GM12878 (cell line): ENCODE results near the gene BSN. TPM values are rescaled to one million over a fixed set of nuclear protein-coding genes. Genes with fewer than 3 reads are reported as not detected.

Source experiments
- ATAC-seq: fragments of 200-7000 bp; cut with Tn5 transposase; 3 replicates; pipeline ENCODE4 v1.9.1; 2020; ENCODE audit warnings: mild to moderate bottlenecking, moderate library complexity
- BruUV-seq: library from RNA; stranded (reverse); fragments of 400-500 nt; replicated peaks from 2 replicates; lab custom pipeline; 2021; lab: Mats Ljungman, UMichigan
- CTCF ChIA-PET: fragments of 300-600 bp; sonication (Branson Sonifier 250); formaldehyde crosslinking; extraction: SDS; loops from one replicate; lab custom pipeline; 2021; ENCODE audit warnings: inconsistent platforms; lab: Yijun Ruan, JAX
- POLR2A ChIA-PET: fragments of 350-600 bp; formaldehyde crosslinking; extraction: SDS; loops from one replicate; lab custom pipeline; 2021; ENCODE audit warnings: inconsistent platforms; lab: Charles Lee
- RAD21 ChIA-PET: fragments of 300-600 bp; sonication (Branson Sonifier 250); formaldehyde crosslinking; loops from one replicate; lab custom pipeline; 2023; ENCODE audit warnings: antibody characterized with exemption; ENCODE audit not compliant: unreplicated experiment; lab: Charles Lee
- SMC1A ChIA-PET: fragments of 300-600 bp; sonication (Branson Sonifier 250); formaldehyde crosslinking; loops from one replicate; lab custom pipeline; 2023; ENCODE audit not compliant: unreplicated experiment, uncharacterized antibody; lab: Charles Lee
- DNase-seq: peaks from one replicate; pipeline ENCODE4 v3.0.0-alpha.2; 2011; ENCODE audit warnings: low read depth, low spot score
- FAIRE-seq: peaks from 3 replicates; lab custom pipeline; 2011; peaks lifted over from hg19 to GRCh38; lab: Jason Lieb, UNC
- H2AFZ ChIP-seq: 2 replicates; pipeline ENCODE4 v1.6.0; 2011; ENCODE audit warnings: low read depth, low read length, control low read depth; ENCODE audit not compliant: control insufficient read depth
- H3K27ac ChIP-seq: 2 replicates; pipeline ENCODE4 v1.5.1; 2011; ENCODE audit warnings: control low read depth; ENCODE audit not compliant: control insufficient read depth, insufficient read depth
- H3K27me3 ChIP-seq, 2 experiments: replicated peaks in 1 of 2; 2 replicates each; pipeline versions ENCODE4 v1.6.0 to v1.6.1; 2011; ENCODE audit warnings: low read length in 1 of 2; ENCODE audit not compliant: control insufficient read depth in 2 of 2, insufficient read depth in 2 of 2
- H3K36me3 ChIP-seq, 2 experiments: 2 replicates each; pipeline ENCODE4 v1.5.1; 2011; ENCODE audit warnings: low read length in 1 of 2; ENCODE audit not compliant: control insufficient read depth in 2 of 2, insufficient read depth in 2 of 2
- H3K4me1 ChIP-seq: 2 replicates; pipeline ENCODE4 v1.6.1; 2011; ENCODE audit warnings: mild to moderate bottlenecking, low read length, moderate library complexity, mixed read lengths; ENCODE audit not compliant: control insufficient read depth, insufficient read depth
- H3K4me2 ChIP-seq: 2 replicates; pipeline ENCODE4 v1.6.0; 2011; ENCODE audit warnings: control low read depth; ENCODE audit not compliant: control insufficient read depth, insufficient read depth
- H3K4me3 ChIP-seq: fragments of 200-600 bp; sonication (generic); 2 replicates; pipeline ENCODE4 v1.5.1; 2016
- H3K79me2 ChIP-seq: 2 replicates; pipeline ENCODE4 v1.6.0; 2011; ENCODE audit warnings: low read length; ENCODE audit not compliant: control insufficient read depth, insufficient read depth
- H3K9ac ChIP-seq: 2 replicates; pipeline ENCODE4 v1.8.0; 2011; ENCODE audit warnings: low read length, control low read depth, mixed read lengths; ENCODE audit not compliant: control insufficient read depth, insufficient read depth
- H3K9me3 ChIP-seq: replicated peaks from 3 replicates; pipeline ENCODE4 v1.5.1; 2011; ENCODE audit warnings: mild to moderate bottlenecking, low read length; ENCODE audit not compliant: control insufficient read depth, insufficient read depth
- H4K20me1 ChIP-seq: 2 replicates; pipeline ENCODE4 v1.6.0; 2011; ENCODE audit not compliant: control insufficient read depth, insufficient read depth
- ASH2L ChIP-seq: fragments of 300-600, 200-600 bp; sonication (generic); IDR thresholded peaks from 2 replicates; pipeline ENCODE4 v1.6.1; 2017; ENCODE audit warnings: low read depth, mild to moderate bottlenecking, borderline replicate concordance
- BMI1 ChIP-seq: fragments of 450-650 bp; IDR thresholded peaks from 2 replicates; pipeline ENCODE4 v1.6.1; 2016; ENCODE audit warnings: mild to moderate bottlenecking, moderate library complexity, borderline replicate concordance
- HDAC6 ChIP-seq: fragments of 200-600 bp; sonication (generic); IDR thresholded peaks from one replicate; pipeline ENCODE4 v1.8.0; 2017; ENCODE audit warnings: antibody characterized with exemption; ENCODE audit not compliant: unreplicated experiment
- POU2F2 ChIP-seq: IDR thresholded peaks from 3 replicates; pipeline ENCODE4 v1.6.1; 2011; ENCODE audit warnings: low read depth, mild to moderate bottlenecking, low read length, borderline replicate concordance
- SP1 ChIP-seq: IDR thresholded peaks from one replicate; pipeline ENCODE4 v1.6.1; 2011; ENCODE audit warnings: low read depth, low read length
- SRF ChIP-seq, 2 experiments: IDR thresholded peaks; 2 replicates each; pipeline ENCODE4 v1.6.1; 2011; ENCODE audit warnings: low read depth in 2 of 2, low read length in 2 of 2, mild to moderate bottlenecking in 1 of 2, moderate library complexity in 1 of 2
- TCF12 ChIP-seq: IDR thresholded peaks from 2 replicates; pipeline ENCODE4 v1.6.1; 2011; ENCODE audit warnings: low read depth, mild to moderate bottlenecking, low read length
- ZBED1 ChIP-seq: IDR thresholded peaks from 2 replicates; pipeline ENCODE4 v1.6.1; 2016; ENCODE audit warnings: borderline replicate concordance
- WGBS: methylation state at CpG from one replicate; pipeline ENCODE4 v1.1.6; 2016; ENCODE audit warnings: low lambda C conversion rate; ENCODE audit not compliant: insufficient replicate concordance, insufficient coverage; ENCODE audit errors: missing lambda C conversion rate; 5-methylcytosine and 5-hydroxymethylcytosine counted together
- in situ Hi-C: fragments of 300-500 bp; cut with MboI; formaldehyde crosslinking; loops from 9 replicates; pipeline ENCODE4 v1.14.3; 2018; ENCODE audit warnings: mixed read lengths
- intact Hi-C: fragments of 100-400 bp; cut with micrococcal nuclease; formaldehyde crosslinking; loops from one replicate; pipeline ENCODE4 v1.14.2; 2022; ENCODE audit not compliant: unreplicated experiment
- polyA plus RNA-seq, 11 experiments: library from polyadenylated mRNA; depleted of rRNA in 4 of 11; unstranded in 6 of 11; stranded (reverse) in 5 of 11; fragments of >200 nt; fragmentation: Nextera tagmentation in 4 of 11; fragmentation: Illumina TruSeq in 1 of 11; extraction: Ambion mirVana in 4 of 11; extraction: Trizol in 1 of 11; gene quantifications; 1 replicate in 1 of 11; 2 replicates in 10 of 11; pipeline versions ENCODE4 v1.2.1 to v1.2.3, GENCODE V29; 2011 to 2016; ENCODE audit warnings: inconsistent platforms in 2 of 11, missing spikeins in 2 of 11, low read depth in 1 of 11
- total RNA-seq, 4 experiments: library from RNA; depleted of rRNA in 3 of 4; stranded (reverse); fragments of >200 nt in 3 of 4; fragmentation: Illumina TruSeq in 1 of 4; extraction: Trizol in 1 of 4; gene quantifications; 2 replicates each; pipeline versions ENCODE4 v1.2.1 to v1.2.3, GENCODE V29; 2013 to 2021
- TF ChIP-seq, protein P1 (sequence below): IDR thresholded peaks from 2 replicates; pipeline ENCODE4 v1.6.1; 2011; ENCODE audit warnings: borderline replicate concordance, low read depth, mild to moderate bottlenecking, moderate library complexity, mixed read lengths, low read length; ENCODE audit not compliant: insufficient read depth; ENCODE audit errors: extremely low read length
- TF ChIP-seq, protein P2 (sequence below): IDR thresholded peaks from 2 replicates; pipeline ENCODE4 v1.6.1; 2011; ENCODE audit warnings: mild to moderate bottlenecking, low read depth, low read length, moderate library complexity; ENCODE audit not compliant: insufficient replicate concordance

Gene BSN
- total and polyA plus RNA-seq, 10 of the 15 experiments (the other 5 are each of a cell fraction or from before 2014, with no cell fraction given): under 0.01 to 0.19 (median 0.05) TPM; not detected in 1

DNA sequence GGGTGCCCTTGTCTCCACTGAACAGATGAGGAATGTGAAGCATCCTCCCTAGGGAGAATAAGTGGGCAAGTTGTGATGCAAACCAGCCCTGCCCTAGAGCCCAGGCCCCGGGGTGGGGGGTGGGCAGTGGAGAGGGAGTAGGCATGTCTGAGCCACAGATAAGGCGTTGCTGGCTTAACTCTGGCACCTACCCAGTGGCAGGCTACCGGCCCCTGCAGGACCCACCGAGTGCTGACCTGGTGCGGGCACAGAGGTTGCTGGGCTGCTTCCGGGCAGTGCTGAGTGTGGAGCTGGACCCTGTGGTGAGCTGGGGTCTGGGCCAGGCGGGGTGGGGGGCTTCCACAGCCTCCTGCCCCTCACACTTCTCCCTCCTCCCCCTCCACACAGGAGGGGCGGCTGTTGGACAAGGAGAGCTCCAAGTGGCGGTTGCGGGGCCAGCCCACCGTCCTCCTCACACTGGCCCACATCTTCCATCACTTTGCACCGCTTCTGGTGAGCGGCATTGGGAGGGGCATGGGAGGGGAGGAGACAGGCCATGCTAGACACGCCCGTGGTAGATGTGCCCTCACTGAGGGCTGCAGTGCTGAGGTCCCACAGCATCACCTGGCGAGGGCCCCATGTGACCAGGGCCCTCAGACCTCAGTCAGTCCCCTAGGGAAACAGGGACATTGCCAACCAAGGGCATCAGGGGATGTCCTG lies 145.2 kb downstream of the BSN start:
- Histone ChIP-seq H3K36me3 (peaks cover 0 to 5% of the 10 kb centered on the region in 2 experiments; a peak in 3 of 4 replicates), H3K27ac (no peak overlapping the region), H3K9me3 (no peaks in the 10 kb centered on the region), H3K27me3 (no peaks in the 10 kb centered on the region), H3K9ac (no peak overlapping the region), H4K20me1 (no peaks in the 10 kb centered on the region), H3K4me3 (no peak overlapping the region), H2AFZ (no peak overlapping the region), H3K4me1 (no peaks in the 10 kb centered on the region)
- ChIA-PET RAD21 (no interaction called here), SMC1A (no interaction called here), POLR2A (no interaction called here), CTCF (no interaction called here)
- WGBS: 82% methylated on average over 16 of the region's 16 CpGs
- no peak for ATAC-seq
- no peak for FAIRE-seq
- intact Hi-C loops: no loop called here
- in situ Hi-C loops: no loop called here
- BruUV-seq: no TSS peak
- DNase-seq: no peak
- no peak for TF ChIP-seq ZBED1
- TF ChIP-seq, protein P1, sequence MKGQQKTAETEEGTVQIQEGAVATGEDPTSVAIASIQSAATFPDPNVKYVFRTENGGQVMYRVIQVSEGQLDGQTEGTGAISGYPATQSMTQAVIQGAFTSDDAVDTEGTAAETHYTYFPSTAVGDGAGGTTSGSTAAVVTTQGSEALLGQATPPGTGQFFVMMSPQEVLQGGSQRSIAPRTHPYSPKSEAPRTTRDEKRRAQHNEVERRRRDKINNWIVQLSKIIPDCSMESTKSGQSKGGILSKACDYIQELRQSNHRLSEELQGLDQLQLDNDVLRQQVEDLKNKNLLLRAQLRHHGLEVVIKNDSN: no peak
- no peak for TF ChIP-seq HDAC6
- TF ChIP-seq TCF12: no peak
- TF ChIP-seq BMI1: no peak
- TF ChIP-seq SRF (IDR thresholded peaks at IDR 0.05; ENCODE audit: low read depth in 2 of 2, low read length in 2 of 2): no peak
- no peak for TF ChIP-seq ASH2L
- TF ChIP-seq, protein P2, sequence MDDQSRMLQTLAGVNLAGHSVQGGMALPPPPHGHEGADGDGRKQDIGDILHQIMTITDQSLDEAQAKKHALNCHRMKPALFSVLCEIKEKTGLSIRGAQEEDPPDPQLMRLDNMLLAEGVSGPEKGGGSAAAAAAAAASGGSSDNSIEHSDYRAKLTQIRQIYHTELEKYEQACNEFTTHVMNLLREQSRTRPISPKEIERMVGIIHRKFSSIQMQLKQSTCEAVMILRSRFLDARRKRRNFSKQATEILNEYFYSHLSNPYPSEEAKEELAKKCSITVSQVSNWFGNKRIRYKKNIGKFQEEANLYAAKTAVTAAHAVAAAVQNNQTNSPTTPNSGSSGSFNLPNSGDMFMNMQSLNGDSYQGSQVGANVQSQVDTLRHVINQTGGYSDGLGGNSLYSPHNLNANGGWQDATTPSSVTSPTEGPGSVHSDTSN: no peak
- no peak for TF ChIP-seq POU2F2
- TF ChIP-seq SP1: no peak
- TF ChIP-seq, all 136 proteins: peak for 0
- H3K79me2 ChIP-seq: no peaks in the 10 kb centered on the region
- no peak overlapping the region for H3K4me2 ChIP-seq
